Fibroblast of mammary gland (primary cell): Measurements from ENCODE around the gene EFCAB12.

Experiments
- DNase-seq: peaks from one replicate; pipeline ENCODE4 v3.0.0-alpha.2; 2010; ENCODE audit warnings: low read depth
- H3K4me3 ChIP-seq: 2 replicates; pipeline ENCODE4 v1.5.1; 2011; ENCODE audit warnings: low read depth, mild to moderate bottlenecking, low read length, moderate library complexity; ENCODE audit not compliant: control insufficient read depth
- CTCF ChIP-seq: conservative IDR thresholded peaks from 2 replicates; pipeline ENCODE4 v1.5.1; 2011; ENCODE audit warnings: low read depth, low read length, inconsistent platforms; ENCODE audit not compliant: control insufficient read depth, insufficient read depth

EFCAB12 gene

GRCh38 chr3:129412542-129413198 is 15.8 kb downstream of the EFCAB12 start:
- no peak for TF ChIP-seq CTCF
- no peak for DNase-seq
- H3K4me3 ChIP-seq, result no peak overlapping the region

GRCh38 chr3:129410971-129411370 is 17.5 kb downstream of the EFCAB12 start:
- no peak for TF ChIP-seq CTCF
- no peak overlapping the region for H3K4me3 ChIP-seq
- no peak for DNase-seq

GRCh38 chr3:129409541-129409940 is 18.9 kb downstream of the EFCAB12 start:
- TF ChIP-seq CTCF, result no peak
- peak; percentile 53 for DNase-seq
- no peak overlapping the region for H3K4me3 ChIP-seq

- no peak for DNase-seq
- no peak overlapping the region for H3K4me3 ChIP-seq
- TF ChIP-seq CTCF, result no peak
Measured at GRCh38 chr3:129404610-129405009, 23.8 kb downstream of the EFCAB12 start.

GRCh38 chr3:129404130-129404529 is 24.3 kb downstream of the EFCAB12 start:
- H3K4me3 ChIP-seq, result no peak overlapping the region
- no peak for DNase-seq
- no peak for TF ChIP-seq CTCF

- TF ChIP-seq CTCF, result no peak
- no peak for DNase-seq
Measured at GRCh38 chr3:129403450-129403849, 25.0 kb downstream of the EFCAB12 start.

GRCh38 chr3:129402616-129403015 is 25.8 kb downstream of the EFCAB12 start:
- TF ChIP-seq CTCF, result no peak
- H3K4me3 ChIP-seq, result no peak overlapping the region
- DNase-seq, result no peak

More at GRCh38 chr3:129403450-129403849, 25.0 kb downstream of the EFCAB12 start:
- no peak overlapping the region for H3K4me3 ChIP-seq
